ENCODE results near the gene IMP3.

GRCh38 chr15:75656813-75657212, 16.8 kb upstream of the IMP3 start:
- TF ChIP-seq CTCF (conservative IDR thresholded peaks at IDR 0.05; ENCODE audit: low read depth, low read length) (no peak), EZH2 (IDR thresholded peaks at IDR 0.05; ENCODE audit: borderline replicate concordance, low read depth, low read length, poor library complexity, severe bottlenecking) (no peak)
